Mesendoderm (in vitro differentiated cells): ENCODE data around the gene SYNCRIP. TPM values are rescaled to one million over a fixed set of nuclear protein-coding genes. Genes with fewer than 3 reads are reported as not detected.
A peak's percentile ranks its signal among the peaks of the same experiment; 100 is the strongest.

Experiments used
- DNase-seq: peaks from one replicate; pipeline ENCODE4 v3.0.0; 2013
- H2AK5ac ChIP-seq: 2 replicates; pipeline ENCODE4 v1.6.1; 2013; ENCODE audit warnings: low read length, inconsistent platforms
- H2BK120ac ChIP-seq: 2 replicates; pipeline ENCODE4 v1.6.1; 2013; ENCODE audit warnings: low read depth, mild to moderate bottlenecking, low read length, moderate library complexity, mixed read lengths
- H2BK15ac ChIP-seq: replicated peaks from 2 replicates; pipeline ENCODE4 v1.6.1; 2013; ENCODE audit warnings: low read depth, mild to moderate bottlenecking, moderate library complexity
- H2BK5ac ChIP-seq: 2 replicates; pipeline ENCODE4 v1.6.1; 2013; ENCODE audit warnings: low read length, inconsistent platforms
- H3K18ac ChIP-seq: 2 replicates; pipeline ENCODE4 v1.6.1; 2013; ENCODE audit warnings: mild to moderate bottlenecking, low read length, mixed read lengths
- H3K23ac ChIP-seq: one replicate; pipeline ENCODE4 v1.6.1; 2013; ENCODE audit warnings: low read length
- H3K27ac ChIP-seq: 2 replicates; pipeline ENCODE4 v1.5.1; 2013; ENCODE audit warnings: low read depth, mild to moderate bottlenecking, inconsistent platforms, low read length, moderate library complexity
- H3K27me3 ChIP-seq: 2 replicates; pipeline ENCODE4 v1.6.1; 2013; ENCODE audit warnings: low read length, control low read depth, mild to moderate bottlenecking, inconsistent platforms; ENCODE audit not compliant: insufficient read depth, poor library complexity
- H3K36me3 ChIP-seq: 2 replicates; pipeline ENCODE4 v1.6.1; 2013; ENCODE audit warnings: low read length, inconsistent platforms; ENCODE audit not compliant: control insufficient read depth, insufficient read depth
- H3K4ac ChIP-seq: one replicate; pipeline ENCODE4 v1.6.1; 2013; ENCODE audit warnings: low read depth, mild to moderate bottlenecking, low read length, moderate library complexity
- H3K4me1 ChIP-seq: 2 replicates; pipeline ENCODE4 v1.6.1; 2013; ENCODE audit warnings: low read depth, low read length, inconsistent platforms; ENCODE audit not compliant: control insufficient read depth
- H3K4me2 ChIP-seq: 2 replicates; pipeline ENCODE4 v1.6.1; 2013; ENCODE audit warnings: low read length
- H3K4me3 ChIP-seq: 2 replicates; pipeline ENCODE4 v1.5.1; 2013; ENCODE audit warnings: mild to moderate bottlenecking, low read length
- H3K56ac ChIP-seq: one replicate; pipeline ENCODE4 v1.6.1; 2013; ENCODE audit warnings: low read length
- H3K79me1 ChIP-seq: 2 replicates; pipeline ENCODE4 v1.6.1; 2013; ENCODE audit warnings: low read length, inconsistent platforms
- H3K79me2 ChIP-seq: 2 replicates; pipeline ENCODE4 v1.6.1; 2013; ENCODE audit warnings: mild to moderate bottlenecking, low read length; ENCODE audit not compliant: control insufficient read depth, insufficient read depth
- H3K9ac ChIP-seq: 2 replicates; pipeline ENCODE4 v1.6.1; 2013; ENCODE audit warnings: low read length, inconsistent platforms
- H4K5ac ChIP-seq: one replicate; pipeline ENCODE4 v1.6.1; 2013; ENCODE audit warnings: low read length
- H4K8ac ChIP-seq: one replicate; pipeline ENCODE4 v1.6.1; 2013; ENCODE audit warnings: low read depth, mild to moderate bottlenecking, control low read depth, low read length, moderate library complexity
- WGBS: extraction: QIAGEN DNeasy Blood & Tissue Kit; methylation state at CpG from one replicate; pipeline ENCODE4 v1.1.7; 2013; ENCODE audit warnings: low lambda C conversion rate, missing lambda C conversion rate; ENCODE audit not compliant: insufficient coverage; ENCODE audit errors: extremely low coverage; 5-methylcytosine and 5-hydroxymethylcytosine counted together
- polyA plus RNA-seq, 2 experiments: library from polyadenylated mRNA; stranded (reverse); fragments of 200-250 nt; gene quantifications; one replicate each; pipeline ENCODE4 v1.2.3, GENCODE V29; 2013

Gene SYNCRIP
- 252 TPM for polyA plus RNA-seq (2013, experiment 1 of 2)
- 246 TPM for polyA plus RNA-seq (2013, experiment 2 of 2)

GRCh38 chr6:85642774-85643536 lies at the start of gene SYNCRIP:
TSS of gene SYNCRIP (minus strand) at chr6:85642886. CDS start at chr6:85641439, 1,447 bp downstream.
- H4K5ac ChIP-seq: no peak within 1 kb of the TSS
- peak within 1 kb of the TSS; percentile 97 for H2BK5ac ChIP-seq
- peak within 1 kb of the TSS; percentile 100 for H3K4me3 ChIP-seq
- no peak within 1 kb of the TSS for H2BK15ac ChIP-seq
- peak within 1 kb of the TSS; percentile 98 for H3K4ac ChIP-seq
- H3K9ac ChIP-seq: peak within 1 kb of the TSS; percentile 100
- H3K4me1 ChIP-seq: peaks cover 2% of the 10 kb centered on the region
- H3K27ac ChIP-seq: peak within 1 kb of the TSS; percentile 99
- H3K18ac ChIP-seq: peak within 1 kb of the TSS; percentile 99
- peaks cover 2% of the 10 kb centered on the region for H3K36me3 ChIP-seq
- H3K27me3 ChIP-seq: no peaks in the 10 kb centered on the region
- WGBS: no CpG with 5 or more reads among the region's 76 CpGs
- H2AK5ac ChIP-seq: peak within 1 kb of the TSS; percentile 99
- H3K79me2 ChIP-seq: peaks cover 43% of the 10 kb centered on the region
- H4K8ac ChIP-seq: no peak within 1 kb of the TSS
- DNase-seq: peak; percentile 99
- H3K23ac ChIP-seq: peak within 1 kb of the TSS; percentile 100
- H3K79me1 ChIP-seq: no peaks in the 10 kb centered on the region
- H3K56ac ChIP-seq: peak within 1 kb of the TSS; percentile 100
- no peak within 1 kb of the TSS for H3K4me2 ChIP-seq
- H2BK120ac ChIP-seq: peak within 1 kb of the TSS; percentile 89

GRCh38 chr6:85691478-85691877 lies 48.8 kb upstream of the SYNCRIP start:
- no peaks in the 10 kb centered on the region for H3K27me3 ChIP-seq
- no peaks in the 10 kb centered on the region for H3K36me3 ChIP-seq
- H3K4me3 ChIP-seq: no peak overlapping the region
- H2BK5ac ChIP-seq: no peak overlapping the region
- H2AK5ac ChIP-seq: no peak overlapping the region
- no peak overlapping the region for H3K4ac ChIP-seq
- no peaks in the 10 kb centered on the region for H3K79me1 ChIP-seq
- no peak overlapping the region for H3K4me2 ChIP-seq
- H2BK120ac ChIP-seq: no peak overlapping the region
- no CpG with 5 or more reads among the region's 1 CpG for WGBS
- no peak for DNase-seq
- H3K56ac ChIP-seq: no peak overlapping the region
- no peaks in the 10 kb centered on the region for H3K79me2 ChIP-seq
- H4K5ac ChIP-seq: no peak overlapping the region
- H3K23ac ChIP-seq: no peak overlapping the region
- no peak overlapping the region for H3K27ac ChIP-seq
- no peak overlapping the region for H4K8ac ChIP-seq
- no peaks in the 10 kb centered on the region for H3K4me1 ChIP-seq
- H3K18ac ChIP-seq: no peak overlapping the region
- no peak overlapping the region for H2BK15ac ChIP-seq
- no peak overlapping the region for H3K9ac ChIP-seq

DNA sequence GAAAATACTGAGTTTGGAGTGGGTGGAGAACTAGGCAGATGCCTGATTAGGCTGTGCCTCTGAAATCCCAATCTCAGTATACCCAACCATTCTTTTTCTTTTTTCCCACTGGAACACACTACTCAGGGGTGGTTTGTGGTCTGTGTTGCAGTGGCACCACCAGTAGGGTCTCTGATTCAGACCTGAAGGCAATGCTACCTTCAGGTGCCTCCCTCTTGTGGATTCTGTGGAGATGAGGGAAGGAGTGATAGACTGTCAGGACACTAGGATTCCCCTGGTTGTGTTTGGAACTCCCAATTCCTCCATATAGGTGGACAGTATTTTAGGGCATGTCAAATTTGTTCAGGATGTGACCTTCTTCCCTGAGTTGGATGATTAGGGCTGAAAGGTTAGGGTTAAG lies 47.4 kb upstream of the SYNCRIP start:
- Histone ChIP-seq H3K4me3 (no peak overlapping the region), H3K4me1 (no peaks in the 10 kb centered on the region), H3K56ac (no peak overlapping the region), H3K27me3 (no peaks in the 10 kb centered on the region), H3K18ac (no peak overlapping the region), H3K4me2 (no peak overlapping the region), H3K79me2 (no peaks in the 10 kb centered on the region), H3K27ac (no peak overlapping the region), H2BK120ac (no peak overlapping the region), H3K79me1 (no peaks in the 10 kb centered on the region), H3K36me3 (no peaks in the 10 kb centered on the region), H3K9ac (no peak overlapping the region), H3K4ac (no peak overlapping the region), H2BK15ac (no peak overlapping the region), H2BK5ac (no peak overlapping the region), H2AK5ac (no peak overlapping the region), H3K23ac (no peak overlapping the region), H4K8ac (no peak overlapping the region), H4K5ac (no peak overlapping the region)
- DNase-seq: peak; percentile 30

DNA sequence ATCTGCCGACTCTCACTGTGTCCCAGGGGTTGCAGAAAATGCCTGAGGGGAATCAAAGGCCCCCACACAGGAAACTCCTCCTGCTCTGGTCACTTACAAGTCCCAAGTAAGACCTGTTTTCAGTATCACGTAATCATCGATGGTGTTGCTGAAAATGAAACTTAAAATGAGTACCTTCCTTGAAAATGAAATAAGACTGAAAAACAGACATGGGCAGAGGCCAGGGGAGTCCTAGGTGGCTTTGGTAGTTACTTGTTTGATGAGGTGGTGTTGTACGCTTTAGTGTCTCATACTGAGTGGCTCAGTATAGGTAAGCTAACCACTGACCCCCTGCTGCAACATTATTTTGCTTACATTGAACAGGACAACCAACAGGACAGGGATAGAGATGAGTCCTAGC lies 43.0 kb upstream of the SYNCRIP start:
- no peak overlapping the region for H3K23ac ChIP-seq
- no peak overlapping the region for H3K4me2 ChIP-seq
- no peak overlapping the region for H3K4ac ChIP-seq
- H3K36me3 ChIP-seq: no peaks in the 10 kb centered on the region
- no peak overlapping the region for H4K8ac ChIP-seq
- H2BK5ac ChIP-seq: no peak overlapping the region
- H2BK120ac ChIP-seq: no peak overlapping the region
- peaks cover 1% of the 10 kb centered on the region for H3K79me1 ChIP-seq
- no peak overlapping the region for H3K9ac ChIP-seq
- H3K27me3 ChIP-seq: no peaks in the 10 kb centered on the region
- no peak overlapping the region for H3K18ac ChIP-seq
- no peaks in the 10 kb centered on the region for H3K4me1 ChIP-seq
- H3K27ac ChIP-seq: no peak overlapping the region
- H4K5ac ChIP-seq: no peak overlapping the region
- no CpG with 5 or more reads among the region's 4 CpGs for WGBS
- H2AK5ac ChIP-seq: no peak overlapping the region
- no peak overlapping the region for H3K4me3 ChIP-seq
- H3K56ac ChIP-seq: no peak overlapping the region
- H2BK15ac ChIP-seq: no peak overlapping the region
- no peak for DNase-seq
- no peaks in the 10 kb centered on the region for H3K79me2 ChIP-seq

GRCh38 chr6:85684809-85685171 lies 42.1 kb upstream of the SYNCRIP start:
- no peaks in the 10 kb centered on the region for H3K27me3 ChIP-seq
- no peak for DNase-seq
- peaks cover 2% of the 10 kb centered on the region for H3K79me2 ChIP-seq
- no peaks in the 10 kb centered on the region for H3K4me1 ChIP-seq
- H4K5ac ChIP-seq: no peak overlapping the region
- WGBS: no CpG with 5 or more reads among the region's 2 CpGs
- no peak overlapping the region for H4K8ac ChIP-seq
- H3K4ac ChIP-seq: no peak overlapping the region
- H3K79me1 ChIP-seq: peaks cover 3% of the 10 kb centered on the region
- H2BK120ac ChIP-seq: no peak overlapping the region
- H3K56ac ChIP-seq: no peak overlapping the region
- no peak overlapping the region for H3K27ac ChIP-seq
- no peak overlapping the region for H2AK5ac ChIP-seq
- no peaks in the 10 kb centered on the region for H3K36me3 ChIP-seq
- no peak overlapping the region for H3K9ac ChIP-seq
- no peak overlapping the region for H3K18ac ChIP-seq
- H3K4me2 ChIP-seq: no peak overlapping the region
- H3K4me3 ChIP-seq: no peak overlapping the region
- H3K23ac ChIP-seq: no peak overlapping the region
- no peak overlapping the region for H2BK15ac ChIP-seq
- no peak overlapping the region for H2BK5ac ChIP-seq
